Muscle of arm (tissue), 12 donors: ENCODE results near the gene SOX13. TPM values are rescaled to one million over a fixed set of nuclear protein-coding genes. Genes with fewer than 3 reads are reported as not detected.
A peak's percentile ranks its signal among the peaks of the same experiment; 100 is the strongest.

Experiments used
- DNase-seq: peaks from one replicate; pipeline ENCODE4 v3.0.0-alpha.2; 2013
- polyA plus RNA-seq, 12 donors: library from polyadenylated mRNA; unstranded; fragments of 120-200 nt; gene quantifications; one replicate each; pipeline ENCODE4 v1.2.1, GENCODE V29; 2013; ENCODE audit not compliant: insufficient read length in 12 of 12

The SOX13 gene
- polyA plus RNA-seq, 12 donors = 14.6 to 31.9 (median 19.4) TPM; not detected in 1

- DNase-seq = peak; percentile 73
Measured at GRCh38 chr1:204128964-204129896, 56.3 kb downstream of the SOX13 start.

- DNase-seq = no peak
Measured at GRCh38 chr1:204130178-204130577, 57.3 kb downstream of the SOX13 start.

GRCh38 chr1:204130981-204131892 is 58.3 kb downstream of the SOX13 start:
- DNase-seq = no peak

- no peak for DNase-seq
Measured at GRCh38 chr1:204131978-204132377, 59.1 kb downstream of the SOX13 start.

GRCh38 chr1:204132718-204133117 is 59.8 kb downstream of the SOX13 start:
- no peak for DNase-seq

GRCh38 chr1:204134103-204134502 is 61.2 kb downstream of the SOX13 start:
- no peak for DNase-seq

- no peak for DNase-seq
Measured at GRCh38 chr1:204136814-204137213, 63.9 kb downstream of the SOX13 start.

GRCh38 chr1:204139088-204139487 is 66.2 kb downstream of the SOX13 start:
- DNase-seq = no peak

- DNase-seq = no peak
Measured at GRCh38 chr1:204139952-204140351, 67.0 kb downstream of the SOX13 start.

- DNase-seq = no peak
Measured at GRCh38 chr1:204141131-204141530, 68.2 kb downstream of the SOX13 start.

GRCh38 chr1:204142032-204142974 is 69.4 kb downstream of the SOX13 start:
- DNase-seq = no peak

GRCh38 chr1:204143276-204144041 is 70.5 kb downstream of the SOX13 start:
- no peak for DNase-seq

GRCh38 chr1:204145033-204145504 is 72.2 kb downstream of the SOX13 start:
- no peak for DNase-seq

GRCh38 chr1:204146309-204146708 is 73.4 kb downstream of the SOX13 start:
- DNase-seq = no peak

GRCh38 chr1:204146965-204147364 is 74.0 kb downstream of the SOX13 start:
- no peak for DNase-seq

- no peak for DNase-seq
Measured at GRCh38 chr1:204147406-204148383, 74.8 kb downstream of the SOX13 start.

- DNase-seq = no peak
Measured at GRCh38 chr1:204149107-204149506, 76.2 kb downstream of the SOX13 start.

GRCh38 chr1:204149635-204150565 is 77.0 kb downstream of the SOX13 start:
- no peak for DNase-seq
